ENCODE data around the gene TMPRSS4. TPM values are rescaled to one million over a fixed set of nuclear protein-coding genes. Genes with fewer than 3 reads are reported as not detected.

TMPRSS4 gene
- total and polyA plus RNA-seq, 2 of the 4 experiments (the other 2 are of a cell fraction) = not detected

DNA sequence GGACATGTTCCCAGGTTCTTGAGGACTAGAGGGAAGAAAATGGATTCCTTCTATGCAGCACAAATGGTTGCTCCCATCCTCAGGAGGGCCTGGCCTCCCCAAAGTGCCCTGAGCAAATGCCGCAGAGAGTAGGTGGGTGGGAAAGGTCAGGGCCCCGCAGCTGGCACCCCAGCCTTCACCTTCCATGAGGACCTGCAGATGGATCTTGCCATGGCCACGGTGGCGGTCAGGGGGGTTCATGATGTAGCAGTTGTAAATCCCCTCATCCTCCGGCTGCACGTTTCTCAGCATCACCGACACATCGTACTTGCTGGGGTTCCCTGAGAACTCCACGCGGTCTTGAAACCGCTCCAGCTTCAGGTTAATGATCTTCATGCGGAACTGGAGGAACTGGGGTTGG, 91.0 kb downstream of the TMPRSS4 start:
- Histone ChIP-seq H3K27ac (ENCODE audit: insufficient read depth, low read length) (no peak overlapping the region), H3K79me1 (ENCODE audit: low read depth in 1 of 2, low read length in 2 of 2) (no peaks in the 10 kb centered on the region), H2AFZ (replicated peaks; ENCODE audit: low read length, poor library complexity) (no peak overlapping the region), H4K91ac (ENCODE audit: insufficient read depth, low read depth, low read length) (no peak overlapping the region), H3K9me3 (ENCODE audit: control insufficient read depth, insufficient read depth, low read length) (no peaks in the 10 kb centered on the region), H3K36me3 (ENCODE audit: control insufficient read depth, insufficient read depth, low read length) (no peaks in the 10 kb centered on the region), H2BK5ac (ENCODE audit: low read depth, low read length, poor library complexity, severe bottlenecking) (no peak overlapping the region), H2BK15ac (ENCODE audit: low read depth, low read length) (no peak overlapping the region), H3K14ac (replicated peaks; ENCODE audit: low read depth, low read length) (no peak overlapping the region), H4K20me1 (ENCODE audit: insufficient read depth, low read length) (no peaks in the 10 kb centered on the region), H3K23ac (ENCODE audit: low read depth, low read length) (no peak overlapping the region), H2AK9ac (replicated peaks; ENCODE audit: low read depth, low read length, poor library complexity) (no peak overlapping the region), H3K9ac (ENCODE audit: low read depth, low read length) (no peak overlapping the region), H3K18ac (ENCODE audit: low read depth, low read length) (no peak overlapping the region), H3K56ac (ENCODE audit: extremely low read depth, insufficient read depth, low read length) (no peak overlapping the region), H3K4me2 (ENCODE audit: low read depth, low read length) (no peak overlapping the region), H2BK120ac (ENCODE audit: low read depth, low read length) (no peak overlapping the region), H3K27me3 (ENCODE audit: control insufficient read depth, insufficient read depth, low read length) (peaks cover 20% of the 10 kb centered on the region), H4K8ac (ENCODE audit: low read depth in 2 of 2, low read length in 2 of 2) (no peak overlapping the region), H4K5ac (ENCODE audit: low read depth, low read length) (no peak overlapping the region), H3K4me3 (ENCODE audit: insufficient read depth, low read depth, low read length) (no peak overlapping the region), H3K4me1 (ENCODE audit: control insufficient read depth, insufficient read depth, low read length) (no peaks in the 10 kb centered on the region), H2AK5ac (ENCODE audit: low read depth, low read length) (no peak overlapping the region), H3K4ac (ENCODE audit: low read depth, low read length) (no peak overlapping the region), H2BK20ac (ENCODE audit: low read depth, low read length) (no peak overlapping the region), H3K9me1 (ENCODE audit: insufficient read depth, low read length) (no peaks in the 10 kb centered on the region)
- dilution Hi-C loops (cut with HindIII; ENCODE audit: low sequenced_read_pairs, unreplicated experiment) = no loop called here
- DNase-seq = no peak
- no TSS peak for BruUV-seq (replicated peaks)
- POLR2A ChIA-PET (ENCODE audit: unreplicated experiment) = no interaction called here
- intact Hi-C loops (cut with micrococcal nuclease) = no loop called here
- in situ Hi-C loops (cut with MboI; ENCODE audit: low sequenced_read_pairs) = no loop called here
- ATAC-seq (ENCODE audit: low read depth) = no peak
- WGBS, 2 experiments (ENCODE audit: extremely low coverage in 2 of 2, insufficient read length in 1 of 2) = no CpG with 5 or more reads among the region's 12 CpGs
- TF ChIP-seq MXI1 (IDR thresholded peaks at IDR 0.05; ENCODE audit: borderline replicate concordance, low read depth, low read length) = no peak
- CTCF ChIA-PET = no interaction called here

All from IMR-90 (cell line).